ENCODE data around the gene CARS2.
"Not testable (repeated sequence)": the region's sequence is repeated elsewhere in the genome, so short reads cannot be mapped to it uniquely, and the experiment has no call there.

CARS2 gene

DNA sequence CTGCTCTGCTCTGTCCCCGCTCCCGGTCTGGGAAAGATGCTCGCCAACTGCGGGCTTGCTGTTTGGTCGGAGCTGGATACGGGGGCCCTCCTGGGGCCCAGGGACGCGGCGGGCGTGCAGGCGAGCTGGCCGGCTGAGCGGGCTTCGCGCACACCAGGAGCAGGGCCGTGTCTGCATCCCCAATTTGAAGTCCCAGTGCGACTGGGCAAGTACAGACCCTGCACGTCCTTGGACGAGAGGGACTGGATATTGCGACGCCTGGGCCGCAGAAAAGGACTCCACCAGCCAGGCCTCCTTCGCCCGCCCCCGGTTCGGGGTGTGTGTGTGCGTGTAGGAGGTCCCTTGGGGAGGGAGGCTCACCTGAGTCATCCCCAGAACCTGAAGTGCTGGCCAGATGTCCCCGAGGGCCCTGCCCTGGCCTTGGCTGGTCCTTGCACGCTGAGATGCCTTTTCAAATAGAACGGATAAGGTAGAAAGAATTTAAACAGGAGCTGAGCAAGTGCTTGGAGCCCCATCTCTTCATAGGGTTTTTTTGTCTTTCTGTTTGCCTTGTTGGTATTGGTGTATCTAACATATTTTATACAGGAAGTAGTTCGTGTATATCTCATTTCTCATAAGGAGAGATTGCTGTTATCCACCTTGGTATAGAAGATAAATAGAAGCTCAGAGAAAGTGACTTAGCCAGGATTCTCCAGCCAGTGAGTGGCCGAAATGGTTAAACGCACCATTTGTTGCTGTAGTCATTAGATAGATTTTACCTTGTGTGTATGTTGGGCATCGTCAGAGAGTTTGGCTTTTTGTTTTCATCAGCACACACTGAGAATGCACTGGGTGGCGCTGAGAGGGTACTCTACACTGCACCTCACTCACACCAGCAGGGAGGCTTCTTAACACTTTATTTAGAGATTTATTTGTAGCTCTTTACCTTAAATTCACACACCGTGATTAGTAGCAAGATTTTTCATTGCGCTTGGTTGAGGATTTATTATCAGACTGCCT, 89.5 kb downstream of the CARS2 start:
- DNase-seq (ENCODE audit: low spot score): peak; percentile 73

DNA sequence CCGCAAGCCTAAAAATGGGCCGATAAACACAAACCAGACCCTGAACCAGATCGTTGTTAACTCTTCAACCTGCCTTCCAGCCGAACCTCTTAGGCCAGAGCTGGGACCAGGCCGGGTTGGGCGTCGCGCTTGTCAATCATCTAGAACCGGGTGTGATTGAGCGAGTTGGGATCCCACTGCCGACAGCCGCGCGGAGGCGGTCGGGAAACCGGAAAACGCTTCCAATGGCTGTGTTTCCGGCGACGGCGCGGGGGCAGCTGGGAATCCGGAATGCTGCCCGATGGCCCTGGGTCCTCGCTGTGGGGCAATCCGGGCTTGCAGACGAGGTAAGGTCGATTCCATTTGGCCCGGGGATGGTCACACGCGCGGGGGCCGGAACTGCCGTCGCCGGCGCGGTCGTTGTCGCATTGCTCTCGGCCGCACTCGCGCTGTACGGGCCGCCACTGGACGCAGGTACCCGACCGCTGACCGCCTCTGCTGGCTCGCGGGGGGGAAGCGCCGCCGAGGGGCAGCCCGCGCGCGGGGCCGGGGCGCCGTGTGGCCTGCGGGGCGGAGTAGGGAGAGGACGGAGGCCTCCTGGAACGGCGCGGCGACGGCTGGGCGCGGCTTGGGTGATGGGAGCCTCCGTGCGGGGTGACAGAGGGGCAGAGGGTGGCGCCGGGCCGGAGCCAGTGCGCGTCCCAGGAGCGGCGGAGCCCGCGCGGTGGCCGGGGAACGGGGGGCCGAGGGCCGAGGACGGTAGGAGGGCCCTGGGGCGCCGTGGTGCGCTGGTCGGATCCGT, 90.4 kb downstream of the CARS2 start, which contains the start of gene NAXD:
NAXD (plus strand) TSS at position 224 of the 781 bp plus-strand sequence; CDS start at position 281, 57 bp downstream.
- DNase-seq (ENCODE audit: low spot score): peak; percentile 100

DNA sequence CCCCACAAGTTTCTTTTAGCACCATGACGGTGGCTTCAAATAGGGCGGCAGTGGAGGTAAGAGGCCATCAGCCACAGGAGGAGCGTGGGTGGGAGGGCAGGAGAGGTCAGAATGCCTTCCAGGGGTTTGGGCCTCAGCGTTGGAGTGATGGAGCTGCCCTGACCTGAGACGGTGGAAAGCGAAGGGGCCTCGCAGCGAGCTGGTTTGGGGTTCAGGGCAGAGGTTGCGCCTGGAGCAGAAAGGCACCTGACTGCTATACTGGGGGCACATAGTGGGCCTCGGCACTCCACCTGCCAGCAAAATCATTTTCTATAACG, 91.0 kb downstream of the CARS2 start:
- DNase-seq (ENCODE audit: low spot score): no peak

DNA sequence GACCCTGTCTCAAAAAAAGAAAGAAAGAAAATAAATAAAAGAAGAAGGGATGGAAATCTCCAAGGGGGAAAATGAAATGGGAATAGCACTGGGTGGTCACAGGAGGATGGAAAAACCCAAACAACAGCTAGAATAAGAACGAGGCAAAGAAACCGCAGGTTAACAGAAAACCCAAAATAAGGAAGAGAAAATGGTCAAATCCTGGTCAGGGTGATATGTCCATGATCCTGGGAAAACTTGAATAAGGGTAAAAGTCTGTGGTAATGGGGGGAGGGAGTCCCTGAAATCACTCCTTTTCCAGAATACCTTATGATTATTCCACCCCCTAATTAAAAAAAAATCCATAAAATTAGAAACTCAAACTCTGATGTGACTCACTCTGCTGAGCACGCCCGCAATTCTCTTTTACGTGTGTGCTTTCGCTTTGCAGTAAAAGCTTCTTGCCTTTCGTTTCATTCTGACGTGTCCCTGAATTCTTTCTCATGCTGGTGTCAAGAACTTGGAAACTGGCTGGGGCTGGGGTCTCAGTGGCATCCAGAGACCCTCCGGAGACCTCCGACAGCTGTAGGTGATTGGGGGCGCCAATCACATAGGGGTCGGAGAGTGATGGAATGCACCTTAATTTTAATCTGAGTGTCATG, 94.8 kb downstream of the CARS2 start:
- DNase-seq (ENCODE audit: low spot score): no peak

DNA sequence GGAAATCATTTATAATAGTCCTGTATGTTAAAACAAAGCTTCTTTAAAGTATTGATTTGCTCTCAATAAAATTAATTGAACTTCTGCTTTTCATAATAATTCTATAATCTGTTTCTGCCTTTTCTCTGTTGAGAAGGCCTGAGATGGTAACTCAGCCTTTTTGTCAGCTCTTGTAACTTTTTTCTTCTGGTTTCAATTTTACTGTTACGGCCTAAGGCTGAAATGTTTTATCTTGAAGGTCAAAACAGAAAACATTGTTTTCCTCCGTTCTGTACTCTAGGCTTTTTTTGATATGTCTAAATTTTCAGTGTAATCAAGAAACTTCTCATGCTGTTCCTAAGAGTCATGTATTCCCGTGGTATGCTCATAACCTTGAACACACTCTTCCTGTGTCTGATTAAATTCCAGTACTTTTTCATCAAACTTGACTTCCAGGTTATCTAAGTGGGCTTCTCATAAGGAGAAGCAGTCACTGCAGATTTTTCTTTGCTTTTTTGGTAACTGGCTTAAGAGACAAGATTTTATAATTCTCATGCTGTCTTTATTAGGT, 98.2 kb downstream of the CARS2 start:
- DNase-seq (ENCODE audit: low spot score): no peak

DNA sequence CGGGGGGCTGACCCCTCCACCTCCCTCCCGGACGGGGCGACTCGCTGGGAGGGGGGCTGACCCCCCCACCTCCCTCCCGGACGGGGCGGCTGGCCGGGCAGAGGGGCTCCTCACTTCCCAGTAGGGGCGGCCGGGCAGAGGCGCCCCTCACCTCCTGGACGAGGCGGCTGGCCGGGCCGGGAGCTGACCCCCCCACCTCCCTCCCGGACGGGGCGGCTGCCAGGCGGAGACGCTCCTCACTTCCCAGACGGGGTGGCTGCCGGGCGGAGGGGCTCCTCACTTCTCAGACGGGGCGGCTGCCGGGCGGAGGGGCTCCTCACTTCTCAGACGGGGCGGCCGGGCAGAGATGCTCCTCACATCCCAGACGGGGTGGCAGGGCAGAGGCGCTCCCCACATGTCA, 99.6 kb downstream of the CARS2 start:
- DNase-seq (ENCODE audit: low spot score): not testable (repeated sequence)

DNA sequence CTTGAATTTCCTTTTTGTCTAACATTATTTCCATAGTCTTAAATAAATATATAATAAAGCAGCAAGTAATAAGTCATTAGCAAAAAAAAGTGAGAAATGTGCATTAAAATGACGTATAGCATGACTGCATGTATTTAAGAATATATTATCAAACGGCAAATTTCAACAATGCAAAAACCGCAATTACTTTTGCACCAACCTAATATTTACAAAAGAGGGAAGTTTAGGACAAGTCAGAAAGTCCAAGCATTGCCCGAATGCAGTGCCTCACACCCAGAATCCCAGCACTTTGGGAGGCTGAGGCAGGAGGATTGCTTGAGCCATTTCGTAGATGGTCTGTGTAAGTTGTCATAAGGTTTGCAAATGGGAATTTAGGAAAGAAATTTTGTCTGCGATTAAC, 100.8 kb downstream of the CARS2 start:
- no peak for DNase-seq (ENCODE audit: low spot score)

DNA sequence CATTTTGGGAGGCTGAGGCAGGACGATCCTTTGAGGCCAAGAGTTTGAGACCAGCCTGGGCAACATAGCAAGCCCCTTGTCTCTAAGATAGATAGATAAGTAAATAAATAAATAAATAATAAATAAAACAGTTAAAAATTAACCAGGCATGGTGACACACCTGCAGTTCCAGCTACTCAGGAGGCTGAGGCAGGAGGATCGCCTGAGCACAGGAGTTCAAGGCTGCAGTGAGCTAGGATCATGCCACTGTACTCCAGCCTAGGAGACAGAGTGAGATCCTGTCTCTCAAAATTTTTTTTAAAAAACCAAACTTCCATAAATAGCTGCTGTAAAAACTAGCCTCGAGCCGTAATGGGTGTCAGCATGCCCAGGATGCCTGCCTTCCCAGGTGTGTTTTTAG, 104.9 kb downstream of the CARS2 start:
- no peak for DNase-seq (ENCODE audit: low spot score)

DNA sequence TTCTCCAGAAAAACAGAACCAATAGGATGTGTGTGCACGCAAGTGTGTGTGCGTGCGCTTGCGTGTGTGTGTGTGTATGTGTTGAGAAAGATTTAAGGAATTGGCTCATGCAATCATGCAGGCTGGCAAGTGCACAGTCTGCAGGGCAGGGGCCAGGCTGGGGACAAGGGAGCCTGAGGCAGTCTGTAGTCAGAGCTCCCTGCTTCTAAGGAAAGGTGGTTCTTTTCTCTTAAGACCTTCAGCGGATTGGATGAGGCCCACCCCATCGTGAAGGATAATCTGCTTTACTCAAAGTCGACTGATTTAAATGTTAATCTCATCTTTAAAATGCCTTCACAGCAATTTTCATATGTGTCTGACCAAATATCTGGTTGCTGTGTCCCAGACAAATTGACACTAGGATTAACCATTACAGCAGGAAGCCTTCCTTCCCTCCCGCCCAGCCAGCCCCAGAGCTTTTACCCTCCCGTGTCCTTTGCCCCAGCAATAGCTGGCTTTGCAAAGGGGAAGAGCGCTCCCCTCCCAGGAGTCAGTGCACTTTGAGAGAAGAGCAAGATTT, 105.6 kb downstream of the CARS2 start:
- DNase-seq (ENCODE audit: low spot score): no peak

DNA sequence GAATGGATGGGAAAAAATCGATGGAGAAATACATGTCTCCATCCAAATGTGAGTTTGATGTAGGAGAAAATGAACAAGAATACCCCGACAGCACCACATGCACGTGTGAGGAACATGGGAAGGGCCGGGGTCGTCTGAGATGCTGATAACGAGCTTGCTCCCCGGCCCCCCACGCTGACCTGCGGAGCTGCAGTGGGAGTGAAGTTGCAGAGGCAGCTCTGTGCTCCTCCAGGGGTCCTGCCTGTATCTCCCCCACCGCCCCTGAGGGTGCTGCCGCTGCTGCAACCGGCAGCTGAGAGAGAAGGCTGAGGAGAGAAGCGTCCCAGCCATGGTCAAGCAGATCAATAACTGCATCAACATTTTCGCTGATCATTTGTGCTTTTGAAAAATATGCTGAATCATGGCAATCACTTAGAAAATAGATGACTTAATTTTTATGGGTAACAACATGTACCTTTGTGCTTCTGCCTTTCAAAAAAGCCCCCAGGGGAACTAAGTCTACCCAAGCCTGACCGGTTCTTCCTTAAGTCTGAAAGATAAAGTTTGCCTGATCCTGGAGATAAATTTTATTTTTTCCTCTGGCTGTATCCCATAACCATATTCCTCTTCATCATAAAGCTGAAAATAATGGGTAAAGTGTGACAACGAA, 108.8 kb downstream of the CARS2 start:
- DNase-seq (ENCODE audit: low spot score): no peak

DNA sequence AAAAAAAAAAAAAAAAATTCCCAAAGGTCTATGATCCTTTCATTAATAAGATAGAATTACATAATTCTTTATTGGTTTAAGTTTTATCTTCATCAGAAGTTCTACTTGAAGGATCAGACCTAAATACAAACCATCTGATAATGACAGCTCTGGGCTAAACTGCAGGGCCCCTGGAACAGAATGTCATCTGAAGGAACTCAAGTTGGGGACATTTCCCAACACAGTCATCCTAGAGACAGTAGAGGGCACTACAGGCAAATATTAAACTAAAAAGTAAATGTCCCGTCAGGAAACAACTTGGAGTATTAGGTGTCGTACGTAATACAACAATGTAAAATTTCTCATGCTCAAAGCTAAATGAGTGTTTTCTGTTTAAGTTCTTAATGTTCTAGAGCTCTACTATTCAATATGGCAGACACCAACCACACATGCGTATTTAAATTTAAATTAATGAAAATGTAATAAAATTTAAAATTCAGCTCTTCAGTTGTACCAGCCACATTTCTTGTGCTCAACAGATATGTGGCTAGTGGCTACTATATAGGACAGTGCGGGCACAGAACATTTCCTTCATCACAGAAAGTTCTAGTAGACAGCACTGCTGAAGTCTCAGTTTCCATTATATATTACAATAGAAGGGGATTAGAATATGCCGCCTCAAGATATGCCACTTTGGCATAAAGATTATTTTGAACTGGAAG, 112.3 kb downstream of the CARS2 start:
- DNase-seq (ENCODE audit: low spot score): peak; percentile 70

DNA sequence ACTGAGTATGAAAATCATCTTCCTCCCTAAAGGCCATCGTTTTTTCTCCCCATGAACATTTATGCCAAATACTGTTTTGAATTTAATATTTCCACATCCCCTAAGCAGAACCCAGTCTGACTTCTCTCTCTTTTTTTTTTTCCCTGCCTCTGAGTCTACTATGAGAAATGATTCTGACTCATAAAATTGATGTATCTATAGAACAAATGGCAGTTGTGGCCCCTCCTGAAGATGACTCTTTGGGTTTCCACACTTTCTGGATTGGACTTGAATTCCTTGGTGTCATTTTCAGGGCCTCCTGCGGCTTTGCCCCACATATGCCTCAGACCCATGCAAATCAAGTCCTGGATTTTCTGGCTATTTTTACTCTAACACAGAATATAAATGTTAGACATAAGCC, 113.3 kb downstream of the CARS2 start:
- DNase-seq (ENCODE audit: low spot score): no peak

Data from hepatic stellate cell (primary cell).